HG02884 (cell line): ENCODE results near the gene PPIL6.
A peak's percentile ranks its signal among the peaks of the same experiment; 100 is the strongest.
"Not testable (repeated sequence)": the region's sequence is repeated elsewhere in the genome, so short reads cannot be mapped to it uniquely, and the experiment has no call there.

ENCODE experiments used
- ATAC-seq: cut with Tn5 transposase; IDR thresholded peaks from one replicate; pipeline ENCODE4 v1.9.1; 2021; ENCODE audit warnings: mild to moderate bottlenecking, moderate library complexity; ENCODE audit not compliant: unreplicated experiment

The PPIL6 gene

DNA sequence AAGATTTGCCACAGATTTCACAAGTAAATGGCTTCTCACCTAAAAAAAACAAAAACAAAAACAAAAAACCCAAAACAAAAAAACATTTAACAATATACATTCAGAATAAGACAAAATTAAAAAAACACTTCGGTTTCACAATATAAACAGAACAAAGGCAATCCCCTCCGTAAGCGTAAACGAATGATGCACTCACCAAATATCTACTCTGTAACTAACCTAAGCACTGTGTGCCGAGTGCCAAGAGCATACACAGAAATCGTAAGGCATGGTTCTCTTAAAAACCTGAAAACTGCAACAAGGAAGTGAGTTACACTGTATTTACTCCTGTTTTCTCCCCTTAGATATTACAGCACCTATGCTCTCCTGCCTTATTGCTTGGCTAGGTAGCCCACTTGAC lies 27.3 kb upstream of the PPIL6 start:
- no peak for ATAC-seq

DNA sequence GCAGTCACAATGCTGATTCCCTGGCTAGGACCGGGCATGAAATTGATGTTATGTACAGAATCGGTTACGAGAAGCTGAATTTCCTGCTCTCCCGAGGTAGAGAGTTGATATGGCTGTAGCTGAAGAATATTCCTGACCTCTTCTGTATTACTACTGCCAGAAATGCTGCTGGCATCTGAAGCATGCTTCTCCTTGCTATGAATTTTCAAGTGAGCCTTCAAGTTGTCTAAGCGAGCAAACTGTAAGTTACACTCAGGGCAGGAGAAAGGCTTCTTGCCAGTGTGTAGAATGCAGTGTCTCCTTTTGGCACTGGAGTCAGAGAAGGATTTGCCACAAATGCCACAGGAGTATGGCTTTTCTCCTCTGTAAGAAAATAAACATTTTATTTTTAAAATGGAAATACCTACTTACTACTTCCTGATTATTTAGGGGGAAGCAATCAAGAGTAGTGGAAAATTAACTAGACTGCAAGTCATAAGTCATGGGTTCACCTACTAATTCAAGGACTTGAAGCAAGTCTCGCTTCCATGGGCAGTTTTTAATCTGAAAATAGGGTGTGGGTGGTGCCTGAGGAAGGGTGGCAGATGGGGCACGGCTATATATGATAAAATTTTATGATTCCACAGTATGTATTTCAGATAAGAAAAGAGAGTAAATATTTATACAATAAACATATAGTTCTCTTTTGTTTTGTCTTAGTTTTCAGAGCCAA lies 25.9 kb upstream of the PPIL6 start:
- ATAC-seq: no peak

DNA sequence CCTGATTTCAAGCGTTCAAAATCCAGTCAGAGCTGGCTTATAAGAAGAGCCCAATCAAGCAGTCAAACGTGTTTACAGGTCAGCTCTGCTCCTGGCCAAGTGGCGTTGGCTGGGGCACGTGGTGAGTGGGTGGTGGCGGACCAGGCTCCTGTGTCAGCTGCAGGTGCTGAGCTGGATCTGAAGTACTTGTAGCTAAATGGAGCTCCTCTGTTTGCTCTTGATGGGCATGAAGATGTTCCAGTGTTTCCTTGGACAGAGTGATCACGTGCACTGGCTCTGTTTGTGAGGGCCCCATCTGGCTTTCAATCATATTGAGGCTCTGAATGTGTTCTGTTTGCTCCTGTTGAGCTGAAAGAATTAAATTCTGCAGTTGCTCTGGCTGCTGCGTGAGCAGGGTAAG lies 25.3 kb upstream of the PPIL6 start:
- no peak for ATAC-seq

DNA sequence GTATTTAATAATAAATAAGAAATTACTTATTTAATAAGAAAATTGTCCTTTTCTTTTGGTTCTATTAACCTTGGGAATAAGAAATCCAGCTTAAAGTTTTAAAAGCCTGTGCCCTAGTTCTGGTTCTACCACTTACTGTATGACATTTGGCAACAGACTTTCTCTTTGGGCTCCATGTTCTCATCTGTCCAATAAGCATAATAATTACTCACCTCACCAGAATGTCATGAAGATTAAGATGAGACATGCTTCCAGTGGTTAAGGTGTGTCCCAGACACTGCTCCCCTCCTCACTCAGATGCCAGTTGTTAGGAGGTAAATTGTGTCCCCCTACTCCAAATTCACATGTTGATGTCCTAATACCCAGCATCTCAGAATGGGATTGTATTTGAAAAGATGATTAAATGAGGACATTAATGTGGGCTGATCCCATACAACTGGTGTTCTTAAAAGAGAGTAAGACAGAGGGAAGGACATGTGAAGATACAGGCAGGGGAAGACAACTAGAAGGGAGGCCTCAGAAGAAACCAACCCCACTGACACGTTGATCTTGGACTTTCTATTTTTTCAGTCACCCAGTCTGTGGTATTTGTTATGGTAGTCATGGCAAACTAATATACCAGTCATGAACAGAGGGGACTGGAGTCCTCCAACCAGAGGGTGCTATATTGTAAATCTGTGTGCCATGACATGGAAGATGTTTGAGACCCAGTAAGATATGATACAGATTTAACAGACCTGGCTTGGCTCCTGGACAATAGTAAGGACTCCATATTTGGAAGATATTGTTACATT lies 21.5 kb upstream of the PPIL6 start:
- no peak for ATAC-seq

DNA sequence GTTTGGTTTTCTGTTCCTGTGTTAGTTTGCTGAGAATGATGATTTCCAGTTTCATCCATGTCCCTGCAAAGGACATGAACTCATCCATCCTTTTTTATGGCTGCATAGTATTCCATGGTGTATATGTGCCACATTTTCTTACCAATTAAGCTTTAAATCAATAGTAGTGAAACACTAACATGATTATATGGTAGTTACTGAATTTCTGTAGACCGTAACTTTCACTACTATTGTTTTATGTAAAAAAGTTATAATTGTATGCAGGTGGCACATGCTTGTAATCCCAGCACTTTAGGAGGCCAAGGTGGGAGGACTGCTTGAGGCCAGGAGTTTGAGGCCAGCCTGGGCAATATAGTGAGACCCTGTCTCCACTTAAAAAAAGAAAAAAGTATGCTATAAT lies 20.8 kb upstream of the PPIL6 start:
- ATAC-seq: not testable (repeated sequence)

DNA sequence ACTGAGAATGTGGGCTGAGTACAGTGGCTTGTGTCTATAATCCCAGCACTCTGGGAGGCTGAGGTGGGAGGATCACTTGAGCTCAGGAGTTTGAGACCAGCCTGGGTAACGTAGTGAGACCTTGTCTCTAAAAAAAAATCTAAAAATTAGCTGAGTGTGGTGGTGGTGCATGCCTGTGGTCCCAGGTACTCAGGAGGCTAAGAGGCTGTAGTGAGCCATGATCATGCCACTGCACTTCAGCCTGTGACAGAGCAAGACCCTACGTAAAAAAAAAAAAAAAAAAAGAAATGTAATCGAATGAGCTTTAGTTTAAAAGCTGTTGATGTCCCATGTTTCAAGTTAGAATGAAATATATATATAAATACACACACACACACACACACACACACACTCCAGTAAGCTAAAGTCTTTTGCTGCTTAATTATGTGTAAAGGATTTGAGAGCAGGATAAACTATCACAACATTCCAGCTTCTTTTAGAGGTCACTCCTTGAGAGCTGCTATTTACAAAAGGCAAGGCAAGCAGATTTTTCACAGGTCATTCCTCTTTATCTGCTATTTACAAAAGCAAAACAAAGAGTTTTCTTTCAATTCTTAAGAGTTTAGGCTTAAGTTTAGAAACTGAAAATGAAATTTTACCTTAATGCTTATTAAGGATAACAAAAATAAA lies 19.9 kb upstream of the PPIL6 start:
- no peak for ATAC-seq

DNA sequence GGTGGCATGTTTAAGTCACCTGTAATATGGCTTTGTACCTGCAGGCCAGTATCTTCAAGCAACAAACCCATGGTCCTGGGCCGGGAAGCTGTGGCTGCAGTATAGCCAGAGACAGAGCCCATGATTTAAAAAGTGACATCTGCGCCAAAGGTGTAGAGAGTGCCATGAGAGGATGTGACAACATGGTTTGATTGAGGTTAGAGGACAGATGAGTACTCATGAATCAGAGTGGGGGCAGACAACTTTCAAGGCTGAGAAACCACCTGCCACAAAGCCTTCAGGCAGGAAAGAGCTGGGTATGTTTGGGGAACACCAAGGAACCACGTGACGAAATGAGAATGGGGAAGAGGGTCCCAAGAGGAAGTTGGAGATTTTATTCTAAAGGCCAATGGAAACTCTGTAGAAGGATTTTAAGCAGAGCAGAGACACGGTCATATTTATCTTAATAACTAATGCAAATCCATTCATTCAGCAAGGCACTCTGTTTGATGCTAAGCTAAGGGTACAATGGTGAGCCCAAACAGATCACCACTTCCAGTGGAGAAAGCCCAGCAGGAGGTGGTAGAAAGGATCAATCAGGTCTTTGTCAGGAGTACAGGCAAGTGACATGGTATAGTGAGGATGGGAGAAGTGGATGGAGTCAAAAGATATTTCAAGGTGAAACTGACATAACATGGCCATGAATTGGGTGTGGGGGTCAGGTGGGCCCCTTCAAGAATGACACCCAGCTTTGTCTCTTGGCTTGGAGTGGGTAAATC lies 18.5 kb upstream of the PPIL6 start:
- ATAC-seq: no peak

DNA sequence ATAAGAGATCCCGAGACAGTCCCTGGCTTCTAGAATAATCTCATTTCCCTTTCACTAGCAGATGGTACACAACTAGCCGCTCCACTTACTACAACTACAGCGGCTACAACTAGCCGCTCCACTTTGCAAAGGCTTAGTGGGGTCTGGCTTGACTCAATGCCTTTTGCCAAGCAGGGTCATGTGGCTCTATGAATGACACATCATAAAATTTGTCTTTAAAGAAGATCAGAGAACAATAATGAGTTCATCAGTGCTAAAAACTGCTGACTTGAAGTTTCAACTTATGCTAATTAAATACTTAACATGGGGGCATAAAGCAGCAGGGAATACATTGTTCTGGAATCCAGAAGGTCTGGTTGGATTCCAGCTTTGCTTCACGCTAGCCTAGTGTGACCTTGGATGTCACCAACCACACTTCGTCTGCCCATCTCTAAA lies 17.2 kb upstream of the PPIL6 start:
- no peak for ATAC-seq

DNA sequence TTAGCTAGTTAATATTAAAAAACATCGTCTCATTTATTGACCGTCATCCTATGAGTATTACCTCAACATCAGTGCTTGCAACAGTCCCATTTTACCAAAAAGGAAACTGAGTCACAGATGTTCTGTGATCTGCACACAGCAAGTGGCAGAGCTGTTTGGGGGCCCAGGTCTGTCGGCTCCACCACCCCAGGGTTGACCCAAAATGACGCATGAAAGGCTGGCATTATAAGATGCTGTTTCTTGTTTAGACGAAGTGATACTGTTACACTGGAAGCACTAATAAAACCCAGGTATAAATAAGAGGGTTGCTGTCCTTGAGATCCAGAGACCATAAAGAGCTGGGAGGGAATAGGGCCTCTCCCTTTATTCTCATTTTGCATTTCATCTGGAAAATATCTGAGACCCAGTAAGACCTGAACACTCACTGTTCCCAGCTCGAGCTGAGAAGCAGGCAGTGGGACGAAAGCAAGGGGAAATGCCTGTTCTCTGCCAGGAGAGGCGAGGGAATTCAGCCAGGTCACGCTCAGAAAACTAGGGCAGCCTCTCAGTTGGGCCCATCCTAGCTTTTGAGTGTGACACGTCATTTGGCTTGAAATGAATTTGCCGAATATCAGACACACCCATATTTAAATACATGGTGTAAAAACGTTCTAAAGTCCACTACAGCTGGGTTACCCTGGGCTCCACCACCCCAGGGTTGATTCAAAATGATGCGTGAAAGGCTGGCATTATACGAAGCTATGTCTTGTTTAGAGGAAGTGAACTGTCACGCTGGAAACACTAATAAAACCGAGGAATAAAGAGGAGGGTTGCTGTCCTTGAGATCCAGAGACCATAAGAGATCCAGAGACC lies 16.5 kb upstream of the PPIL6 start:
- ATAC-seq: no peak

DNA sequence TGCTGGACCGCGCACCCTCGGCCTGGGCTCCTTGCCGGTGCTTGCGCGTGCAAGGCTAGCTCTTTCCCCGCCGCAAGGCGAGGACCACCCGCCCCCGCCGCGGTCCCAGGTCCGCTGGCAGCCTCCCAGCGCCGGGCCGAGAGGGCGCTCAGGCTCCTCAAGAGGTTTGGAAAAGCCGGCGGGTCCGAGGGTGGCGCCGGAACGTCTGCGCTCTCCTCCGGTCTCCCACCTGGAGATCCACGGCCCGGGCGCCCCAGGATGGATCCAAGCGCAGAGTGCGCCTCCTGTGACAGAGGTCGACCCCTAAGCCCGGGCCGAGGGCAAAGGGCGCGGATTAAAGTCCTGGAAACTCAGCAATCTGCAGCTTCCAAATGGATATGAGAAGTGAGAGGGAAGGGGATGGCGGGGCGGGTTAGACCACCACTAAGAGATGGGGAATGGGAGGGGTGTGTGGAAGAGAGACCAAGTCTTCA lies 15.7 kb upstream of the PPIL6 start:
- no peak for ATAC-seq

DNA sequence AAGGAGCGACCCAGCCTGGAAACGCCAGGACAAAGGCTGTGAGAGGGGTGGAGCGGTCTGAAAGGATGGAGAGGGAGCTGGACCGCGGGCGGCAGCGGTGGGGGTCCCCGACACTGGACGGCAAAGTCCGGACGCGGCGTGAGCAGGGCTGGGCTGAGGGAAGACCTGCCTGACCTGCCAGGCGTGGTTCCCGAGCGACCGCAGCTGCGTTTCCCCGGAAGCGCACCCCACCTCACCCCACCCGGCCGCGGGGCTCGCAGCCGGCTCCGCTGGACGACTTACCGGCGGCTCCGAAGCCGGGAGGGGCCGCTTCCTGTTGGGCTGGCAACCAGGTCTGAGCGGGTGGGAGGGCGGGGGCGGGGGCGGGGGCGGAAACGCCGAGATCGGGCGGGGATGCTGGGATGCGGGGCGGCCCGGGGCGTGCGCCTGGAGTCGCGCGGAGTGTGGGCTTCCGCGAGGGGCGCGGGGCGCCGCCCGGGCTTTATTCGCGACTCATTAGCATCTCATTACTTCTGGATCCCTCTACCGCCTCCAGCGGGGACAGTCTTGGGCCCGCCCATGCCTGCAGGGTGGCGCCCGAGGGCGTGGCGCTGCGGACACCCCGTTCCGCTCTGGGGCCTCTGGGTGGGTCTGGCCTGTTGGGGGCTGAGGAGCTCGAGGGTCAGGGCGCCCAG lies 15.1 kb upstream of the PPIL6 start, which contains the start of gene MICAL1:
Gene MICAL1 (minus strand): TSS at position 336 of the 674 bp plus-strand sequence. CDS start 1,576 bp downstream, outside the sequence.
- ATAC-seq: peak; percentile 46

DNA sequence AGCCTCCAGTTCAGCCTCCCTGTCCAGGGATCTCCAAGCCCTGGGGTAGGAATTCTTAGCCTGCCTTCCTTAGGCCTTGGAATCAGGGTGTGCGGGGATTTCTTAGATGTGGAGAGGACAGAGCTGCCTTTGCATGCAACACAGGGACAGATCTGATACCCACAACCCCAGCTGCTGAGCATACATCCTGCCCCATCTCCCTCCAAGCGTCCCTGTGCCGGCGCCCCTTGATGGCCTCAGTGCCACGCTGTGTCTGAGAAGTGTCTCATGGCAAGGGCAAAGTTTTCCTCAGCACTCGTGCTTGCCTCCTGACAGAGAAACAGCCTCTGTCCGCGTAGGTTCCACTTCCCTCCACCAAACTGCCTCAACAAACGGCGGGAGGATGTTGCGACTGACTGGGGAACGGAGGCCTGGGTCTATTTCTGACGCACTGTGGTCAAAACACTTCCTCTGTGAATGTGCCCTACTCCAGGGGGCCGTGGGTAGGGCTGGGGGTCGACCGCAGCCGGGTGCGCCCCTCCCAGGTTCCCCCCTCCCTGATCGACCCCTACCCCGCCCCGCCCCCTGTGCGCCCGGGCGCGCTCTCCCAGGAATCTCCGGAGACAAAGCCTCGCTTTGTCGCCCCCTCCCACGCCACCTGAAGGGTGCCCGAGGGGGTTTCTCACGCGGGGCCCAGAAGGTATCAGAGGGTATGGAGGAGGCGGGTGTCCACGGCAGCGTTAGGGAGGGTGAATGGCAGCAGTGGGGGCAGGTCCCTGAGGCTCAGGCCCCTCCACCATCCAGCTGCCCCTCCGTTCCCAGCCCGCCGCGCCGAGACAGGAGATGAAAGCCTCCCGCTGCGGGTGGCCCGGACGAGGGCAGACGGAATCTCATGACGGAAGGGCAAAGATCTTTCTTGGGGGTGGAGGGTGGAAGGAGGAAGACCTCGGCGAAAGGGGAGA lies 14.3 kb upstream of the PPIL6 start:
- ATAC-seq: peak; percentile 29

DNA sequence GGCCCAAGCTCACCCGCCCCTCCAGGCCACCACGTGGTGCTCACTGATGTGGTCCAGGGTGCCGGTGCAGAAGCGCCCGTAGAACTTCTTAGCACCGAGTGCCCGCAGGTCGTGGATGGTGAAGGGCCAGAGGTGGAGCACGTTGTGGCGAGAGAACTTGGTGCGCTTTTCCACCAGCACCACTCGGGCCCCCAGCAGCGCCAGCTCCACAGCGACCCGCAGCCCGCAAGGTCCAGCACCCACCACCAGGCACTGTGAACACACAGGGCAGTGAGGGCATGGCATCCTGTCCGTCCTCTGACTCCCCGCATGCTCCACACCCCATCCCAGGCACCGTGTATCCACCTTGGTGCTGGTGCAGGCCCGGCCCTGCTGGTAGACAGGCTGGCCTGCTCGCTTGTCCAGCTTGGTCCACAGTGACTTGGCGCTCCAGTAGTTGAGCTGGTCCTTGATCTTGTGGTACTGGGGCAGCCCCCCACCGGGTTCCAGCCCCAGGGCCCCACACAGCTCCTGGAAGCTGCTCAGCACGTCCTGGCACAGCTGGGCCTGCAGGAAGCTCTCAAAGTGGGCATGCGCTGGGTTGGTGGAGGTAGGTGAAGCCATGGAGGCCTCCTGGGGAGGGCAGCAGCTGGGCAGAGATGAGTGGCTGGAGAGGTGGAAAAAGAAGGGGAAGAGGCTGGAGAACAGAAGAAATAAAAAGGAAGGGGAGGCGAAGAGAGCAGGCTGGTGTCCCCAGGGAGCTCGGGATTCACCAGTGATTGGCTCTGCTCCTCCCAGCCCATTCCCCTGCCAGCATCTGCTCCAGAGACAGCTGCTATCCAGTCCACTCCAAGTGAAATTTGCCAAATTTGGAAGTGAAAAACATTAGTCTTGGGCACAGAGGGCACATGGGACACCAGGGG lies 13.4 kb upstream of the PPIL6 start:
- ATAC-seq: no peak

DNA sequence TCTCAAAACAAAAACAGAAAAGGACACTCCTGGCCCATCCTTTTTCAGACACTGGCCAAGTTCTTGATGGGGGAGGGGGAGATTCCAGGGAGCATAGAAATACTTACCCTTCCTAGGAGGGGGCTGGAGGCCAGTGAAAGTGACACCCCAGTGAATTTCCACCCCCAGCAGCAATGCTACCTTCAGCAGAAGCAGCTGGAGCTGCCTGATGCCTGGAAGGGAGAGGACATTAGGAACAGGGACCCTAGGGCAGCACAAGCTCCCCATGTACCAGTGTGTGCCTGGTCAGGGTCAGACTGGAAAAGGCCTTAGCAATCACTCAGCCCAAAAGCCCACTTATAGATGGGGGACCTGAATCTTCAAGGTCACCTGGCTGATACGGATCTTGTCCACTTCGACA lies 12.7 kb upstream of the PPIL6 start:
- no peak for ATAC-seq

DNA sequence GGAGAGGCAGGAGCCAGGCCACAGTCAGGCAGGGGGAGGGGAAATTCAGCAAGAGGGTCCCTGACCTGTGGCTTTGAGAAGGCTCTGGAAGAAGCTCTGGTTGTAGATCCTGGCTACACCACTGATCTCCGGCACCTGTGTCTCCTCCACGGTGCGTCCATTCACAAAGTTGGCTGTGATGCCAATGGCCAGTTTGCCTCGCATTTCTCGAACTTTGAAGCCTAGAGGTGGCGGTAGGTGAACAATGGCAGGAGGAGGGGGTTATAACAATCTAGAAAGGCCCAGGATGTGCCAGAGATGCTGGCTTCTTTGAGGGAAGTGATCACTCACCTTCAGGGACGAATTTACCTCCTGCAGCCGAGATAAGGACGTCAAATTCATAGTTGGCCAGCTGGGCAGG lies 11.8 kb upstream of the PPIL6 start:
- no peak for ATAC-seq

DNA sequence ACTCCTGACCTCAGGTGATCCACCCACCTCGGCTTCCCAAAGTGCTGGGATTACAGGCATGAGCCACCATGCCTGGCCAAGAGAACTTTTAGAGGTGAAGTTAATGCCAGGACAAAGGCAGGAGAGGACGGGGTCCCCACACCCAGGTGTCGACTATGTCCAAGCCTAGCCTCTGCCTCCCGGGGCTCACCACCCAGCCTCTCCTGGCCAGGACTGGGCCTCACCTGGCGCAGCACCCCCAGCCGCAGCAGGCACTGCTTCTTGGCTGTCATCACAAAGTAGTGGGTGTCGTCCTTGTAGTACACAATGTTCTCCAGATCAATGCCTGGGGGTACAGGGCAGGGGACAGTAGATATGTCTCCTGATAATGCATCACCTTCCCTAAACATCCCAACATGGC lies 10.9 kb upstream of the PPIL6 start:
- no peak for ATAC-seq

DNA sequence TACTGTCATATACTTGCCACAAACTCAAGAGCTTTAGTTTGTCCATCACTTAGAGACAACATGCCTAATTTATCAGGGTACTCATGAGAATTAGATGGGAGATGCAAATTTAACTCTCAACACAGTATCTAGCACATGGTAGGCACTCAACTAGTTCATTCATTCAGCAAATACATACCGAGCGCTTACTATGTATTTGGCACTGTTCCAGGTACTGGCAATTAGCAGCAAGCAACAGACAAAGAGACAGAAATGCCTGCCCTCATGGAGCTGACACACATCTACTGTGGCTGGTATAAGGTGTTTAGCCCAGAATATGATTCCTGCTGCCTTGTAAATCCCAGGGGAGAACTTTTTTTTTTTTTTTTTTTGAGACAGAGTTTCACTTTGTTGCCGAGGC lies 10.4 kb upstream of the PPIL6 start:
- no peak for ATAC-seq
